Activated T-helper 1 cell treated with anti-CD3 and anti-CD28 coated beads, Interleukin-12 subunit alpha, Interleukin-12 subunit beta, Interleukin-2, Interleukin-4 antibody, amounts not matched to agents 30 ng/mL and 10 ng/mL and 1 ng/mL, durations not matched to agents 14 hours and 24 hours and 36 hours (primary cell): Measurements from ENCODE around the gene MERTK. TPM values are rescaled to one million over a fixed set of nuclear protein-coding genes. Genes with fewer than 3 reads are reported as not detected.

Source experiments
- DNase-seq: peaks from one replicate; pipeline ENCODE4 v3.0.0; 2021; ENCODE audit warnings: low spot score
- H3K27ac Mint-ChIP-seq: one replicate; pipeline ENCODE4 v1.8.0; 2021; ENCODE audit warnings: mild to moderate bottlenecking, mixed read lengths
- H3K27me3 Mint-ChIP-seq: one replicate; pipeline ENCODE4 v1.8.0; 2022; ENCODE audit warnings: mild to moderate bottlenecking, moderate library complexity, mixed read lengths; ENCODE audit not compliant: insufficient read depth
- H3K36me3 Mint-ChIP-seq: one replicate; pipeline ENCODE4 v1.8.0; 2021; ENCODE audit warnings: low read depth, mixed read lengths
- H3K4me1 Mint-ChIP-seq: one replicate; pipeline ENCODE4 v1.8.0; 2021; ENCODE audit warnings: low read depth, mixed read lengths
- H3K4me3 Mint-ChIP-seq: one replicate; pipeline ENCODE4 v1.8.0; 2021; ENCODE audit warnings: mild to moderate bottlenecking, moderate library complexity, mixed read lengths
- H3K9me3 Mint-ChIP-seq: one replicate; pipeline ENCODE4 v1.8.0; 2021; ENCODE audit warnings: mixed read lengths
- intact Hi-C: fragments of 100-400 bp; cut with micrococcal nuclease; formaldehyde crosslinking; loops from one replicate; pipeline ENCODE4 v1.15.1; 2024
- total RNA-seq: library from RNA; stranded (reverse); gene quantifications from 2 replicates; pipeline ENCODE4 v1.2.3, GENCODE V29; 2022

The MERTK gene
- total RNA-seq, 1 donor from 2014 or later, result 1.3 TPM

GRCh38 chr2:112075490-112076260 lies 177.3 kb downstream of the MERTK start:
- Mint-ChIP-seq H3K9me3 (peaks cover 15% of the 10 kb centered on the region), H3K36me3 (peaks cover 55% of the 10 kb centered on the region), H3K4me3 (no peak overlapping the region), H3K4me1 (peaks cover 32% of the 10 kb centered on the region), H3K27ac (peak overlapping the region; percentile 6), H3K27me3 (no peaks in the 10 kb centered on the region)
- intact Hi-C loops, result loop anchor here (1.0 kb wide), 1 partner anchor 9 kb away; no protein-coding TSS in a partner anchor
- no peak for DNase-seq

- Mint-ChIP-seq H3K27me3 (no peaks in the 10 kb centered on the region), H3K27ac (no peak overlapping the region), H3K4me1 (peaks cover 26% of the 10 kb centered on the region), H3K36me3 (peaks cover 57% of the 10 kb centered on the region), H3K9me3 (peaks cover 10% of the 10 kb centered on the region), H3K4me3 (no peak overlapping the region)
- DNase-seq, result no peak
- intact Hi-C loops, result no loop called here
These were observed 179.4 kb downstream of the MERTK start for GRCh38 chr2:112077814-112078213.

Other genes with a start within 250 kb of the MERTK start
- gene ANAPC1, start 14.4 kb upstream of the MERTK start, total RNA-seq, result 120 and 126 TPM in 2 replicates
- 15.0 and 16.6 TPM in 2 replicates for gene TMEM87B, start 156.7 kb downstream of the MERTK start, total RNA-seq
- 26.4 and 29.6 TPM in 2 replicates for gene FBLN7, start 239.8 kb downstream of the MERTK start, total RNA-seq